HepG2 (cell line): ENCODE measurements around the gene CDT1. TPM values are rescaled to one million over a fixed set of nuclear protein-coding genes. Genes with fewer than 3 reads are reported as not detected.
"Not testable (repeated sequence)": the region's sequence is repeated elsewhere in the genome, so short reads cannot be mapped to it uniquely, and the experiment has no call there.

ENCODE experiments used
- ATAC-seq: fragments of 200-7000 bp; cut with Tn5 transposase; 3 replicates; pipeline ENCODE4 v1.9.1; 2020; ENCODE audit warnings: mild to moderate bottlenecking, moderate library complexity
- BruUV-seq: library from RNA; stranded (reverse); fragments of 400-500 nt; replicated peaks from 2 replicates; lab custom pipeline; 2021; lab: Mats Ljungman, UMichigan
- CTCF ChIA-PET: fragments of 300-600 bp; formaldehyde crosslinking; extraction: SDS; loops from one replicate; lab custom pipeline; 2021; ENCODE audit warnings: low total read pairs, inconsistent platforms, low intra/inter-chr PET ratio; lab: Yijun Ruan, JAX
- POLR2A ChIA-PET: fragments of 350-600 bp; sonication (Branson Sonifier 250); formaldehyde crosslinking; loops from one replicate; lab custom pipeline; 2020; ENCODE audit warnings: antibody characterized with exemption, inconsistent platforms; lab: Yijun Ruan, JAX
- DNase-seq: peaks from one replicate; pipeline ENCODE4 v3.0.0-alpha.2; 2015; ENCODE audit warnings: low spot score
- FAIRE-seq: peaks from 3 replicates; lab custom pipeline; 2011; peaks lifted over from hg19 to GRCh38; lab: Jason Lieb, UNC
- H2AFZ ChIP-seq: one replicate; pipeline ENCODE4 v1.6.1; 2011; ENCODE audit warnings: low read length, inconsistent platforms
- H3K27ac ChIP-seq: fragments of 300-600 bp; 3 replicates; pipeline ENCODE4 v1.8.0; 2011; ENCODE audit warnings: mixed run types, mild to moderate bottlenecking, mixed read lengths, low read length, inconsistent platforms; ENCODE audit not compliant: insufficient read depth; ENCODE audit errors: extremely low read length
- H3K27me3 ChIP-seq, 2 experiments: fragments of 200-600 bp in 1 of 2; 2 replicates in 1 of 2; 3 replicates in 1 of 2; pipeline versions ENCODE4 v1.6.0 to v1.8.0; 2011; ENCODE audit warnings: low read length in 2 of 2, mild to moderate bottlenecking in 2 of 2, moderate library complexity in 2 of 2, inconsistent platforms in 1 of 2; ENCODE audit not compliant: insufficient read depth in 2 of 2, control insufficient read depth in 1 of 2
- H3K36me3 ChIP-seq, 2 experiments: fragments of 200-600 bp in 1 of 2; replicated peaks in 1 of 2; 2 replicates in 1 of 2; 3 replicates in 1 of 2; pipeline versions ENCODE4 v1.5.1 to v1.8.0; 2011; ENCODE audit warnings: low read length in 2 of 2, inconsistent platforms in 1 of 2; ENCODE audit not compliant: insufficient read depth in 2 of 2, control insufficient read depth in 1 of 2
- H3K4me1 ChIP-seq: 2 replicates; pipeline ENCODE4 v1.5.1; 2012; ENCODE audit warnings: low read length, inconsistent platforms; ENCODE audit not compliant: insufficient read depth
- H3K4me2 ChIP-seq: 2 replicates; pipeline ENCODE4 v1.6.0; 2011; ENCODE audit warnings: low read depth, low read length, inconsistent platforms
- H3K4me3 ChIP-seq, 3 experiments: fragments of 200-600 bp in 1 of 3; sonication (generic), shearing (Covaris generic) in 1 of 3; replicated peaks in 1 of 3; 2 replicates each; pipeline ENCODE4 v1.5.1; 2011 to 2016; ENCODE audit warnings: low read length in 3 of 3, inconsistent platforms in 2 of 3, low read depth in 2 of 3, mild to moderate bottlenecking in 2 of 3, control low read depth in 1 of 3, mixed read lengths in 1 of 3; ENCODE audit not compliant: insufficient read depth in 1 of 3
- H3K79me2 ChIP-seq: one replicate; pipeline ENCODE4 v1.6.1; 2011; ENCODE audit warnings: low read length, inconsistent platforms; ENCODE audit not compliant: insufficient read depth
- H3K9ac ChIP-seq: 2 replicates; pipeline ENCODE4 v1.6.0; 2011; ENCODE audit warnings: mild to moderate bottlenecking, low read depth, low read length, inconsistent platforms; ENCODE audit not compliant: insufficient read depth
- H3K9me3 ChIP-seq: 2 replicates; pipeline ENCODE4 v1.5.1; 2012; ENCODE audit warnings: mild to moderate bottlenecking, low read length
- H4K20me1 ChIP-seq: 2 replicates; pipeline ENCODE4 v1.6.0; 2011; ENCODE audit warnings: inconsistent platforms, mild to moderate bottlenecking, low read length, moderate library complexity; ENCODE audit not compliant: insufficient read depth
- BRF2 ChIP-seq: sonication (generic); formaldehyde crosslinking; IDR thresholded peaks from 2 replicates; pipeline ENCODE4 v1.8.1; 2022; ENCODE audit warnings: mild to moderate bottlenecking, missing genetic modification reagents
- CTCF ChIP-seq: sonication (generic); formaldehyde crosslinking; IDR thresholded peaks from 2 replicates; pipeline ENCODE4 v1.5.0; 2020; ENCODE audit warnings: mild to moderate bottlenecking, missing genetic modification reagents, moderate library complexity
- HNRNPL ChIP-seq: fragments of 200-400 bp; formaldehyde crosslinking; IDR thresholded peaks from 2 replicates; pipeline ENCODE4 v1.6.1; 2017; ENCODE audit warnings: mild to moderate bottlenecking, low read depth, low read length
- NR2F1 ChIP-seq, 2 experiments: fragments of 450-650 bp in 1 of 2; formaldehyde crosslinking in 1 of 2; IDR thresholded peaks; 2 replicates each; pipeline versions ENCODE4 v1.5.0 to v1.6.1; 2016 to 2020; ENCODE audit warnings: mild to moderate bottlenecking in 1 of 2, missing compliant biosample characterization in 1 of 2, missing genetic modification reagents in 1 of 2, moderate library complexity in 1 of 2
- TBL1XR1 ChIP-seq: fragments of 150-350 bp; IDR thresholded peaks from 2 replicates; pipeline ENCODE4 v1.6.1; 2014; ENCODE audit warnings: borderline replicate concordance, low read length; ENCODE audit not compliant: partially characterized antibody
- TRIM22 ChIP-seq: fragments of 450-650 bp; IDR thresholded peaks from 2 replicates; pipeline ENCODE4 v1.6.1; 2017
- ZNF263 ChIP-seq: sonication (generic); formaldehyde crosslinking; IDR thresholded peaks from 2 replicates; pipeline ENCODE4 v1.4.0; 2020; ENCODE audit warnings: missing genetic modification reagents
- ZNF292 ChIP-seq: sonication (generic); formaldehyde crosslinking; IDR thresholded peaks from 2 replicates; pipeline ENCODE4 v1.8.1; 2022; ENCODE audit warnings: mild to moderate bottlenecking, low read depth, missing genetic modification reagents, borderline replicate concordance
- WGBS: methylation state at CpG from one replicate; pipeline ENCODE4 v1.1.6; 2017; ENCODE audit warnings: low lambda C conversion rate; 5-methylcytosine and 5-hydroxymethylcytosine counted together
- in situ Hi-C: cut with HindIII; loops from 2 replicates; pipeline ENCODE4 v1.10.0; 2017; ENCODE audit warnings: low pct_unique_long_range_greater_than_20kb; ENCODE audit not compliant: extremely low pct_ligation_motif_present
- intact Hi-C: fragments of 100-400 bp; cut with micrococcal nuclease; formaldehyde crosslinking; loops from one replicate; pipeline ENCODE4 v1.10.0; 2022; ENCODE audit not compliant: unreplicated experiment
- polyA plus RNA-seq, 8 experiments: library from polyadenylated mRNA; depleted of rRNA in 3 of 8; stranded (reverse) in 7 of 8; unstranded in 1 of 8; fragments of >200 nt; fragmentation: Illumina TruSeq in 4 of 8; extraction: Trizol in 4 of 8; gene quantifications; 2 replicates each; pipeline versions ENCODE4 v1.2.1 to v1.2.3, GENCODE V29; 2011 to 2016; ENCODE audit warnings: low read depth in 4 of 8, missing spikeins in 1 of 8, mixed read lengths in 1 of 8; ENCODE audit not compliant: insufficient read depth in 1 of 8
- total RNA-seq, 5 experiments: library from RNA; depleted of rRNA; stranded (reverse); fragments of >200 nt; fragmentation: Illumina TruSeq; extraction: Trizol; gene quantifications; 2 replicates each; pipeline ENCODE4 v1.2.3, GENCODE V29; 2016; ENCODE audit warnings: low read depth in 1 of 5
- TF ChIP-seq, protein P1 (sequence below): sonication (generic); formaldehyde crosslinking; IDR thresholded peaks from 2 replicates; pipeline ENCODE4 v1.5.0; 2020; ENCODE audit warnings: missing genetic modification reagents

Gene CDT1
- total and polyA plus RNA-seq, 2 of the 13 experiments (the other 11 are each of a cell fraction or from before 2014, with no cell fraction given) = 23.1 to 23.8 TPM

GRCh38 chr16:88823646-88824045 lies 20.1 kb downstream of the CDT1 start:
- H3K4me2 ChIP-seq, CTCF ChIA-PET, H3K4me3 ChIP-seq, DNase-seq, H3K9me3 ChIP-seq, in situ Hi-C loops, H4K20me1 ChIP-seq, H3K36me3 ChIP-seq, H3K27me3 ChIP-seq, POLR2A ChIA-PET, BruUV-seq, H2AFZ ChIP-seq, H3K27ac ChIP-seq, intact Hi-C loops, H3K79me2 ChIP-seq, ATAC-seq, H3K9ac ChIP-seq, FAIRE-seq: not testable (repeated sequence)
- WGBS = 86% methylated on average over 15 of the region's 31 CpGs
- H3K4me1 ChIP-seq = peaks cover 11% of the 10 kb centered on the region
- TF ChIP-seq HNRNPL = 0 out of 2 replicates have a peak, but pooled peaks have one; percentile 29

- DNase-seq (no peak), FAIRE-seq (no peak), ATAC-seq (no peak)
- Histone ChIP-seq H3K4me2 (no peak overlapping the region), H3K9me3 (no peaks in the 10 kb centered on the region), H2AFZ (no peak overlapping the region), H3K79me2 (no peaks in the 10 kb centered on the region), H3K27me3 (no peaks in the 10 kb centered on the region), H3K4me1 (peaks cover 7% of the 10 kb centered on the region; the same call in 1 of the 2 replicates), H4K20me1 (no peaks in the 10 kb centered on the region), H3K36me3 (no peaks in the 10 kb centered on the region), H3K27ac (no peak overlapping the region), H3K9ac (no peak overlapping the region), H3K4me3 (no peak overlapping the region)
- WGBS = 90% methylated on average over 32 of the region's 33 CpGs
- ChIA-PET CTCF (no interaction called here), POLR2A (no interaction called here)
- in situ Hi-C loops (no loop called here), intact Hi-C loops (no loop called here)
- BruUV-seq = no TSS peak
- TF ChIP-seq CTCF (CRISPR knock-in tag) (peak; percentile 16; the same call in 1 of the 2 replicates), ZNF263 (CRISPR knock-in tag) (0 out of 2 replicates have a peak, but pooled peaks have one; percentile 24), TRIM22 (no peak), ZNF292 (CRISPR knock-in tag) (no peak), TBL1XR1 (no peak), BRF2 (CRISPR knock-in tag) (no peak), NR2F1 (CRISPR knock-in tag; IDR thresholded peaks at IDR 0.05) (no peak)
- TF ChIP-seq, protein P1, sequence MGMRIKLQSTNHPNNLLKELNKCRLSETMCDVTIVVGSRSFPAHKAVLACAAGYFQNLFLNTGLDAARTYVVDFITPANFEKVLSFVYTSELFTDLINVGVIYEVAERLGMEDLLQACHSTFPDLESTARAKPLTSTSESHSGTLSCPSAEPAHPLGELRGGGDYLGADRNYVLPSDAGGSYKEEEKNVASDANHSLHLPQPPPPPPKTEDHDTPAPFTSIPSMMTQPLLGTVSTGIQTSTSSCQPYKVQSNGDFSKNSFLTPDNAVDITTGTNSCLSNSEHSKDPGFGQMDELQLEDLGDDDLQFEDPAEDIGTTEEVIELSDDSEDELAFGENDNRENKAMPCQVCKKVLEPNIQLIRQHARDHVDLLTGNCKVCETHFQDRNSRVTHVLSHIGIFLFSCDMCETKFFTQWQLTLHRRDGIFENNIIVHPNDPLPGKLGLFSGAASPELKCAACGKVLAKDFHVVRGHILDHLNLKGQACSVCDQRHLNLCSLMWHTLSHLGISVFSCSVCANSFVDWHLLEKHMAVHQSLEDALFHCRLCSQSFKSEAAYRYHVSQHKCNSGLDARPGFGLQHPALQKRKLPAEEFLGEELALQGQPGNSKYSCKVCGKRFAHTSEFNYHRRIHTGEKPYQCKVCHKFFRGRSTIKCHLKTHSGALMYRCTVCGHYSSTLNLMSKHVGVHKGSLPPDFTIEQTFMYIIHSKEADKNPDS (CRISPR knock-in tag) = no peak
Observed at GRCh38 chr16:88824256-88825077, 20.9 kb downstream of the CDT1 start.
